ENCODE data around the gene AVP.
"Not testable (repeated sequence)": the region's sequence is repeated elsewhere in the genome, so short reads cannot be mapped to it uniquely, and the experiment has no call there.

The AVP gene, protein sequence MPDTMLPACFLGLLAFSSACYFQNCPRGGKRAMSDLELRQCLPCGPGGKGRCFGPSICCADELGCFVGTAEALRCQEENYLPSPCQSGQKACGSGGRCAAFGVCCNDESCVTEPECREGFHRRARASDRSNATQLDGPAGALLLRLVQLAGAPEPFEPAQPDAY

DNA sequence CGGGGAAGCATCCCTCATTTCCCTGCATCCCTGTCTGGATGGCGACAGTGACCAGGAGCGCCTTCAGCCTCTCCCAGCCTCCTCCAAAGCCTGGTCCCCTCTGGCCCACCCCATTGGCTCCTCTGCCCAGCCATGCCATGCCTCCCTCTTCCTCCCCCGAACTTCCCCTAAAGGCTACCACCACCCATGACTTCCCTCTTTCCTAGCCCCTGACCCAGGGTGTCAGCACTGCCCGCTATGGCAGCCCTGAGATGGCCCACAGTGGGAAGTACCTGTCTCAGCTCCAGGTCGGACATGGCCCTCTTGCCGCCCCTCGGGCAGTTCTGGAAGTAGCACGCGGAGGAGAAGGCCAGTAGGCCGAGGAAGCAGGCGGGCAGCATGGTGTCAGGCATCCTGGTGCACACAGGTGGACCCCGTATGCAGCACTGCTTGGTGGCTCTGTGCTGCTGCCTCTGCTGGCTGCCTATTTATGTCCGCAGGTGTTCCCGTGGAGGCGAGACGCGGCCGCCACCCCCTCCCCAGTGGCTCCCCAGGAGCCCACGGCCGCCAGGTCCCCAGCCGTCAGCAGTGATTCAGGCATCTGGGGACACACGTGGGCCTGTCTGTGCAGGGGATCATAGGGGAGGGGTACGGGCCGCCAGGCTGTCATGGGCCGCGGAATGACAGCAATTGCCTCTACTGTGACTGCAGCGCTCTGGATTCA, at the start of gene AVP:
Gene AVP, minus strand, starts transcription at position 442 of the 703 bp plus-strand sequence. Its CDS starts 50 bp downstream, at position 392.
- ATAC-seq (peak; percentile 12), DNase-seq (no peak)

DNA sequence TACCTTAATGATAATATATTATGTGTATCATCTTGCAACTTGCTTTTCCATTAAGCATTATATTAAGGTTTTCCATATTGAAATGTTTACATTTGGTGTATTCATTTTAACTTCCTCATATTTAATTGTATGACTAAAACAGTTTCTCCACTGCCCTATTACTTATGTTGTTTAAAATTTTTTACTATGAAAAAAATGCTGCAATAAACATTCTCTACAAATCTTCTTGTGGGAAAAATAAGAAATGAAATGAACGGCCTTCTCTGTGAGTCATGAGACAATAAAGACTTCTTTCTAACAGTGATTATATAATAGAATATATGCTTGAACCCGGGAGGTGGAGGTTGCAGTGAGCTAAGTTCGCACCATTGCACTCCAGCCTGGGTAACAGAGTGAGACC, 49.6 kb upstream of the AVP start:
- DNase-seq: no peak
- no peak for ATAC-seq

DNA sequence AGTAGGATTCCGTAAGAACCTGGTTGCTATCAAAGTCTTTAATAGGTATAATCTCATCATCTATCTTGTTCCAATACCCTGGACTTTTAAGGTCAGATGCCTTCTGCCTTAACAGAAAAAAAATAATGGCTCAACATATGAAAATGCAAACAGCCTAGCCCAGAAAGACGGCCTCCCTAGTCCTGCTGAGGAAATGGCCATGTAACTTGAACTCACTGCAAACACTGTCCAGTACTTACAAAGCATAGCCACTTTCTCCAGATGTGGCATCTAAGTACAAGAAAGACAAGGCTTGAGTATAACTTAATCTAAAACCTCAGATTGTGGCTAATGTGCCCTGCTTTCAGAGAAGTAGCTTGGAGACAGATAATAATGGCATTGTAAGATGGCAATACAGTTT, 48.6 kb upstream of the AVP start:
- no peak for DNase-seq
- no peak for ATAC-seq

DNA sequence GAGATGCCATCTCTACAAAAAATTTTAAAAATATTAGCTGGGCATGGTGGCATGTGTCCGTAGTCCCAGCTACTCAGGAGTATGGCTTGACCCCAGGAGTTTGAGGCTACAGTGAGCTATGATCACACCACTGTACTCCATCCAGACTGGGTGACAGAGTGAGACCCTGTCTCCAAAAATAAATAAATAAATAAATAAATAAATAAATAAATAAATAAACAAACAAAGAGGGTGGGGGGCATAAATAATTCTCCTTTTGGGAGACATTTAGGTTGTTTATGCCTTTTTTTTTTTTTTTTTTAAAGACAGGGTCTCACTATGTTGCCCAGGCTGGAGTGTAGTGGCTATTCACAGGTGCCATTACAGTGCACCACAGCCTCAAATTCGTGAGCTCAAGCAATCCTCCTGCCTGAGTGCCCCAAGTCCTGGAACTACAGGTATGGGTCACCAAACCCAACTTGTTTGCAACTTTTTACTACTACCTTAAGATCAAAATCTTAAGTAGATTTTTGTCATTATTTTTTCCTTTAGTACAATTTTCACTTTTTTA, 45.6 kb upstream of the AVP start:
- no peak for DNase-seq
- ATAC-seq: no peak

DNA sequence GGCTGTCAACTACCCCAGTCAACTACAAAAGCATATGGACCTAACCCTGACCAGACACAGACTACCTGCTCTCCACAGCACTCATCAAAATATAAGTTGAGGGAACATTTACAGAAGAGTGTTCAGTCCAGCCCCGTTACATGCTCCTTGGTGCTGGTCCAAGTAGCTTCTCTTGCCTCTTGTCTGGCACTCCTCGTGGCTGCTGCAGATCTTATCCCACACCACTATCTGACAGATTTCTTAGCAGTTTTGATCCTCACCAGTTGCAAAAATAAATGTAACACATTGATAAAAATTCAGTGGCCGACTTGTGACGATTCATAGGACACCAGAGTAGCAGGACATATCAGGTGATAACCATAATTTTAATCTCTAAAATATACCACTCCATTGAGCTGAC, 44.6 kb upstream of the AVP start:
- DNase-seq (no peak), ATAC-seq (no peak)

DNA sequence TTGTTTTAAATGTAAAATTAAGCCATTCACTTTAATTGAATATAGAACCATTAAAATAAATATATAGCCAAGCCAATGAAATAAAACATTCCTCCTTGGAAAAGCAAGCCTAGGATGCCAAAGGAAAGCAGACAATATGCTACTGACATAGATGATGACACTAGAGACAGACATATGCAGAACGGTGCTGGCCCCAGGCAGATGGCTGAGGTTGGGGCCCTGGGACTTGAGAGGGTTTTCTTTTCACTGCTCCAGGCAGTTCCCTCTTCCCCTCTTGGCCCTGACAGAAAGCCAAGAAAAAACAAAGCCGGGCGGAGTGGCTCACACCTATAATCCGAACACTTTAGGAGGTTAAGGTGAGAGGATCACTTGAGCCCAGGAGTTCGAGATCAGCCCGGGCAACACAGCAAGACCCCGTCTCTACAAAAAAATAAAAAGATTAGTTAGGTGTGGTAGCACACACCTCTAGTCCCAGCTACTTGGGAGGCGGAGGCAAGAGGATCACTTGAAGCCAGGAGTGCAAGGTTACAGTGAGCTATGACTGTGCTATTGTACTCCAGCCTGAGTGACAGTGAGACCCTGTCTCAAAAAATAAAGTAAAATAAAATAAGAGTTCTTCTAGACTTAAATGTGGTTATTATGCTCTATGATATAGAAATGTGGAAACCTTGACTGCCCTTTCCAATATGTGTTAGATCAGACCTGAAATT, 43.9 kb upstream of the AVP start:
- ATAC-seq (no peak), DNase-seq (no peak)

DNA sequence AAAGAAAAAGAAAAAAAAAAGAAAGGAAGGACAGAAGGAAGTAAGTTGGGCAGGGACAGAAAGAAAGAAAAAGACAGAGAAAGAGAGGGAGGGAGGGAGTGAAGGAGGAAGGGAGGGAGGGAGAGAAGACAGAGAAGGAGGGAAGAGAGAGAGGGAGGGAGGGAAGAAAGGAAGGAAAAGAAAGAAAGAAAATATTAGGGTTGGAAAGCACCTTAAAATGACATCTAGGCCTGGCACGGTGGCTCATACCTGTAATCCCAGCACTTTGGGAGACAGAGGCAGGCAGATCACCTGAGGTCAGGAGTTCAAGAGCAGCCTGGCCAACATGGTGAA, 42.0 kb upstream of the AVP start:
- DNase-seq (no peak), ATAC-seq (no peak)

DNA sequence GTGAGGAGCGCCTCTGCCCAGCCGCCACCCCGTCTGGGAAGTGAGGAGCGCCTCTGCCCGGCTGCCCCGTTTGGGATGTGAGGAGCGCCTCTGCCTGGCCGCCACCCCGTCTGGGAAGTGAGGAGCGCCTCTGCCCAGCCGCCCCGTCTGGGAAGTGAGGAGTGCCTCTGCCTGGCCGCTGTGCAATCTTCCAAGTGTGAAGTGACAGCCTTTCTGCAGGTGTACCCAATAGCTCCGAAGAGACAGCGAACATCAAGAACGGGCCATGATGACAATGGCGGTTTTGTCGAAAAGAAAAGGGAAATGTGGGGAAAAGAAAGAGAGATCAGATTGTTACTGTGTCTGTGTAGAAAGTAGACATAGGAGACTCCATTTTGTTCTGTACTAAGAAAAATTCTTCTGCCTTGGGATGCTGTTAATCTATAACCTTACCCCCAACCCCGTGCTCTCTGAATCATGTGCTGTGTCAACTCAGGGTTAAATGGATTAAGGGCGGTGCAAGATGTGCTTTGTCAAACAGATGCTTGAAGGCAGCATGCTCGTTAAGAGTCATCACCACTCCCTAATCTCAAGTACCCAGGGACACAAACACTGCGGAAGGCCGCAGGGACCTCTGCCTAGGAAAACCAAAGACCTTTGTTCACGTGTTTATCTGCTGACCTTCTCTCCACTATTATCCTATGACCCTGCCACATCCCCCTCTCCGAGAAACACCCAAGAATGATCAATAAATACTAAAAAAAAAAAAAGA, 41.4 kb upstream of the AVP start:
- ATAC-seq, DNase-seq: not testable (repeated sequence)

DNA sequence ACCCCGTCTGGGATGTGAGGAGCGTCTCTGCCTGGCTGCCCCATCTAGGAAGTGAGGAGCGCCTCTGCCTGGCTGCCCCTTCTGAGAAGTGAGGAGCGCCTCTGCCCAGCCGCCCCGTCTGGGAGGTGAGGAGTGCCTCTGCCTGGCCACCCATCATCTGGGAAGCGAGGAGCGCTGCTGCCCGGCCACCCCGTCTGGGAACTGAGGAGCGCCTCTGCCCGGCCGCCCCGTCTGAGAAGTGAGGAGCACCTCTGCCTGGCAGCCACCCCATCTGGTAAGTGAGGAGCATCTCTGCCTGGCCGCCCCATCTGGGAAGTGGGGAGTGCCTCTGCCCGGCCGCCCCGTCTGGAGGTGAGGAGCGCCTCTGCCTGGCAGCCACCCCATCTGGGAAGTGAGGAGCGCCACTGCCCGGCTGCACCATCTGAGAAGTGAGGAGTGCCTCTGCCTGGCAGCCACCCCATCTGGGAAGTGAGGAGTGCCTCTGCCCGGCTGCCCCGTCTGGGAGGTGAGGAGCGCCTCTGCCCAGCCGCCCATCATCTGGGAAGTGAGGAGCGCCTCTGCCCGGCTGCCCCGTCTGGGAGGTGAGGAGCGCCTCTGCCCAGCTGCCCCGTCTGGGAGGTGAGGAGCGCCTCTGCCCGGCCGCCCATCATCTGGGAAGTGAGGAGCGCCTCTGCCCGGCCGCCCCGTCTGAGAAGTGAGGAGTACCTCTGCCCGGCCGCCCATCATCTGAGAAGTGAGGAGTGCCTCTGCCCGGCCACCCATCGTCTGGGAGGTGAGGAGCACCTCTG, 40.4 kb upstream of the AVP start:
- not testable (repeated sequence) for ATAC-seq

DNA sequence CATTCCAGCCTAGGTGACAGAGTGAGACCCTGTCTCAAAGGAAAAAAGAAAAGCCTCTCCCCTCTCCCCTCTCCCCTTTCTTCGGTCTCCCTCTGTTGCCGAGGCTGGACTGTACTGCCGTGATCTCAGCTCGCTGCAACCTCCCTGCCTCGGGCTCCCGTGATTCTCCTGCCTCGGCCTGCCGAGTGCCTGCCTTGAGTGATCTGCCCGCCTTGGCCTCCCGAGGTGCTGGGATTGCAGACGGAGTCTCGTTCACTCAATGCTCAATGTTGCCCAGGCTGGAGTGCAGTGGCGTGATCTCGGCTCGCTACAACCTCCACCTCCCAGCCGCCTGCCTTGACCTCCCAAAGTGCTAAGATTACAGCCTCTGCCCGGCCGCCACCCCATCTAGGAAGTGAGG, 39.6 kb upstream of the AVP start:
- ATAC-seq, DNase-seq: not testable (repeated sequence)

More for the DNA sequence above, 40.4 kb upstream of the AVP start:
- not testable (repeated sequence) for DNase-seq

DNA sequence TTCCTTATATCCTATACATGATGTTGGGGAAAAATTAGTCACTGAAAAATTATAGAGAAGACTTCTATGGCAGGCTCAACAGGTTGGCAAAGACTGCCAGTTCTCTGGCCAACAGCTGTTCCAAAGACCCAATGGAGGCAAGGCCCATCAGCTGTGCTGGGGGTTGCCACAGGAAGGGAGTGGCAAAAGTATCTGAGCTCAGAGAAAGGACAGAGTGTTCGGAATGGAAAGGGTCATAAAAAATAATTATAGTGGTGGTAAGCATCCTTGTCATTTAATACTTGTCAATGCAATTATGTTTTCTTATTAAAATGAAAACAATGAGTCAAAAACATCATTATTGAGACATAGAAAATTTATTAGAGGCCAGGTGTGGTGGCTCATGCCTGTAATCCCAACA, 39.0 kb upstream of the AVP start:
- DNase-seq (no peak), ATAC-seq (no peak)

DNA sequence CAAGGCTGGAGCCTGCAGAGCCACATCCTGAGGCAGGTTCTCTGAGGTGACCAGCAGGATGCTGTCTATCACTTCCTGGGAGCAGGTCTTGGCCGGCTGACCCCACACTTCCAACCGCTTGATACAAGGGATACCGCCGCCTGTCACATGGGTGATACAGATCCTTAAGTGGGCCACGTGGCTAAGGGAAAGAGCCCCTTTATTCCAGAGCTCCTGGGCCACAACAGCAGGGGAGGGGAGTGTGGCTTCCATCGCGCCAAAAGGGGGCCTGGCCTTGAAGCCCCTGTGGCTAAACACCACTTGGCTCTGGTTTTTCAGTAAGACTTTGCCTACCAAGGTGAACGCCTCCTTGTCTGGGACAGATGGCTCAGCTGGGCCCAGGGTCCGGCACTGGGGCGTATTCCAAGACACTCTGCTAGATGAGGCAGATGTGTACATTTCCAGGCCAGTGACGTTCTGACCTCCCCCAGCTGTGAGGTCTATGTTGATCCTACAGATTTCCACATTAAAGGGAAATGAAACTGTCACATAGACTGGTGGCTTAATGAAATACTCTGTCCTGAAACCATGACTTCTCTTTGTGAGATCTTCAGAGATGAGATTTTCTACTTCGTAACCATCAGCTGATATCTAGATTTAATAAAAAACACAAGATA, 37.6 kb upstream of the AVP start:
- no peak for DNase-seq
- no peak for ATAC-seq

DNA sequence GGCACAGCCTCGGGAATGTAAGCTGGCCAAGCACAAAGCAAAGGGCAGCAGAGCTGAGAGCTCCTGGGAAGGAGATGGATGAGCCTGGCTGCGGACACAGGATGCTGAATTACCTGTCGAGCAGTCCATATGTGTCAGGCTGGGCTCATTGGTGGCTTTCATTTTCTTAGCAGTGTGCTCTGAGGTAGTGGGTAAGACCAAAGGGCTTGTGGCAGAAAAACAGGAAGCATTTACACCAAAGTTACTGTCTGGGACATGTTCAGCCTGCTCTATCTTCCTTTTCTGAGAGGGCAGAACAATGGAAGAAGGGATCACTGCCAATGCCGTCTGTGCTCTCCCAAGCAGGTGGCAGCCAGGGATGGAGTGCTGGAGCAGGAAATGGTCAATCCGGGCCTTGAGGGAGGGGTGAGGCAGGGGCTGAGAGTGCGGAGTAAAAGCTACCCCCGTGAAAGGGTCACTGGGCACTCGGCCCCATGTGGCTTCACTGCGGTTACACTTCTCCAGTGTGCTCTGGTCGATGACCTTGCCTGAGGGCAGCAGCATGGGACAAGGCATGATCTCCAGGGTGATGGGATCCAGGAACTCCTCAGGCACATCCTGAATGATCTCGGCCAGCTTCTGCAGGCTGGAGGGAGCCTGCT, 36.9 kb upstream of the AVP start:
- DNase-seq (no peak), ATAC-seq (no peak)

DNA sequence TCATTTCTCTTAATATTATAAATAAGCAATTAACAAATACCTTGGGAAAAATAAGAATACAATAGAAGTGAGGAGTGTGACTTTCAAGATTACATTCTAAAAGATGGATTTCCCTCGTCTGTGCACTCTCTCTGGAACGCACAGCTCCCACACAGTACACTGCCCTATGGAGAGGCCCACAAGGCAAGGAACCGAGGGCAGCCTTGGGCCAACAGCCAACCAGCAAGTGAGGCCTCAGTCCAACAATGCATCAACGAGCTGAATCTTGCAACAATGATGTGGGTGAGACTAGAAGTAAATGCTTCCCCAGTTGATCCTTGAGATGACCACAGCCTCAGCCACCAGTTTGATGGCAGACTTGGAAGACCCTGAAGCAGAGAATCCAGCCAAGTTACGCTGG, 34.5 kb upstream of the AVP start:
- no peak for ATAC-seq

DNA sequence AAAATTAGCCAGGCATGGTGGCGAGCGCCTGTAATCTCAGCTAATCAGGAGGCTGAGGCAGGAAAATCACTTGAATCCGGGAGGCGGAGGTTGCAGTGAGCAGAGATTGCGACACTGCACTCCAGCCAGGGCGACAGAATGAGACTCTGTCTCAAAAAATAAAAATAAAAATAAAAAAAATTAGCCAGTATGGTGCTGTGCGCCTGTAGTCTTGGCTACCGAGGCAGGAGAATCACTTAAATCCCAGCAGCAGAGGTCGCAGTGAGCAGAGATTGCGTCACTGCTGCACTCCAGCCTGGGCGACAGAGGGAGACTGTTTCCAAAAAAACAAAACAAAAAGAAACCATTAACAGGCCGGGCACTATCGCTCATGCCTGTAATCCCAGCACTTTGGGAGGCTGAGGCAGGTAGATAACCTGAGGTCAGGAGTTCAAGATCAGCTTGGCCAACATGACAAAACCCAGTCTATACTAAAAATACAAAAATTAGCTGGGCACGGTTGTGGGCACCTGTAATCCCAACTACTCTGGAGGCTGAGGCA, 33.4 kb upstream of the AVP start:
- ATAC-seq (peak; percentile 55), DNase-seq (peak; percentile 40)

More for the DNA sequence above, 34.5 kb upstream of the AVP start:
- no peak for DNase-seq

DNA sequence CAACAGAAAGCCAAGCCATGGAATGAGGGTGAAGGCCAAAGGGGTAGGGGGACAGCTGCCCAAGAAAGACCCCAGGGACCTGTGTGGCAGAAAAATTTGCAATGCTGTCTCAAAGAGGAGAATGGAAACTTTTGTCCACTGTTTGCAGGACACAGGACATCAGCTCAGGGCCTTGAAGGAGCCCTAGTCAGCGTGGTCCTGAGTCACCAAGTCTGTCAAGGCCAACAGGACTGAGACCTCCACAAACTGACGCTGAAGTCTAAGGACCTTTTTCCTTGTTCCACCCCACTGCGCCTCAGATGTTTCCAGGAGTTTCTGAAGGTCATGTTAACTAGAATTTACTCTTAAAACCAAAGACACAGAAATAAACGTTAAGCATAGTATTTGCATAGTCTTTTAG, 31.8 kb upstream of the AVP start:
- ATAC-seq (no peak), DNase-seq (no peak)

DNA sequence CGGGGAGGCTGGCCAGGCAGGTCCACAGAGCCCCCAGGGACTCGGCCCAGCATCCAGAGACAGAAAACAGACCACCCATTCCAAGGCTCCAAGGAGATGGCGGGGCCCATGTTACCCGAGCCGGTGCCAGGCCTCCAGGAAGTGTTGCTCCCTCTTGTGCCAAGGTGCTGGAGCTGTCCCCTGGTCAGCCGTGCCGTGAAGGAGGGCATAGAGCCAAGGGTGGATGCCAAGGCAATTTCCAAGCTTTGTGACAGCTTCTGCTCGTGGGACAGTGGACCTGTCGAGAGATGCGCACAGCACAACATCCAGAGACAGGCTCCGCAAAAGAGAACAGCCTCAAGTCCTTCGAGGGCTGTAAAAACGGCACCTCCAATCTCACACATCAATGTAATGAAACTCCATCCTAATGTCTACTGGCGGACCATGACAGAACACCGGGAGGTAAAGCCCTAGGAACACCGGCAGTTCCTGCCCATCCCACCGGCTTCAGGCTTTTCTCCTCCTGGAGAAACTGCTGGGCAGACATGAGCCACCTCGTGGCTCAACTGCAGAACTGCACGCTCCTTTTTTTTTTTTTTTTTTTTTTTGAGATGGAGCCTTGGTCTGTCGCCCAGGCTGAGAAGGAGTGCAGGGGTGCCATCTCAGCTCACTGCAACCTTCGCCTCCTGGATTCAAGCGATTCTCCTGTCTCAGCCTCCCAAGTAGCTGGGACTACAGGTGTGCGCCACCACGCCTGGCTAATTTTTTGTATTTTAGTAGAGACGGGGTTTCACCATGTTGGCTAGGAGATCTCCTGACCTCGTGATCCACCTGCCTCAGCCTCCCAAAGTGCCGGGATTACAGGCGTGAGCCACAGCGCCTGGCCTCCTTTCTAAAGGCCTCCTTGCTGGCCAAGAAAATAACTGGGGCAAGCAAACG, 30.9 kb upstream of the AVP start:
- DNase-seq: peak; percentile 15
- no peak for ATAC-seq

DNA sequence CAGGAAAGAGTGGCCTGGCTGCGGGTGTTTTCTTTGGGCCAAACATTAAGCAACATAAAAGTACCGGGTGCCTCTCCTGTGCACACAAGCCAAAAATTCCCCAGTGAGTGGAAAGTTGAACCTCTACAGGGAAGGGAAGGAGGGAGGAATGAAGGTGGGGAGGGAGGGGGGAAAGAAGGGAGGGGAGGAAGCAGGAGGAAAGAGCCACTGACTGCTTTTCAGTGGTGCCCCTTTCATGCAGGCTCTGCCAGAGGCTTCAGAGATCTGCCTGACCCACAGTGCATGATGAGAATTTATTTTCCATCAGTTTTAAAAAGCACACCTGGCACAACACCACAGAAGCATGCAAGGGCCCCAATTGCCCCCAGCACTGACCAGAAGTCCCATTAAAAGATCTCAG, 27.5 kb upstream of the AVP start:
- ATAC-seq (no peak), DNase-seq (no peak)

DNA sequence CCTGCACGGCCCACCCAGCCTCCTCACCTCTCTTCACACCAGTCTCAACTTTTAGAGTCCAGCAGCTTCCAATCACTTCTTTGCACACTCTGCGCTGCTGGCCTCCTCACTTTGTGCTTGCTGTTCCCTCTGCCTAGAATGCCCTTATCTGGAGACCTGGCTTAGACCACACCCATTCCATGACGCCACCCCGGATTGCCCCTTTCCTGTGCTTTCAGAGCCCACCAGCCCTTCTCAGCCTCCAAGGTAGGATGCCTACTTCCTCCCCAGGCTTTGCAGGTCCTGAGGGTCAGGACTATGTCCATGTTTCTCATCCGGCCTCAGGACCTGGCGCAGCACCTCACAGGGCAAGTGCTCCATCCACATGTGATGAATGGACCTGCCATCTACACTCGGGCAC, 27.0 kb upstream of the AVP start:
- no peak for ATAC-seq
- no peak for DNase-seq

All from stimulated activated naive CD8-positive, alpha-beta T cell treated with anti-CD3 and anti-CD28 coated beads, Interleukin-15, Interleukin-2, amounts not matched to agents 100 U/mL and 50 U/mL, for 24 hours (primary cell).